Lower leg skin (tissue), 3 donors: ENCODE results near the gene C1QL1.

Experiments used
- CTCF ChIP-seq, 3 donors: fragments of 450-650 bp; IDR thresholded peaks; one replicate each; pipeline ENCODE4 v1.5.1; 2016; ENCODE audit warnings: antibody characterized with exemption in 3 of 3, mild to moderate bottlenecking in 3 of 3, moderate library complexity in 2 of 3
- POLR2A ChIP-seq, 2 donors: fragments of 450-650 bp; IDR thresholded peaks; one replicate each; pipeline ENCODE4 v1.6.1; 2016 to 2017; ENCODE audit warnings: antibody characterized with exemption in 2 of 2, mild to moderate bottlenecking in 1 of 2, moderate library complexity in 1 of 2

- no peak for TF ChIP-seq POLR2A (IDR thresholded peaks at IDR 0.05)
- no peak for TF ChIP-seq CTCF (IDR thresholded peaks at IDR 0.05)
Measured at GRCh38 chr17:44916781-44917241, 51.3 kb downstream of the C1QL1 start.
